Mucosa of descending colon (tissue), 3 donors: Measurements from ENCODE around the gene SC5D. TPM values are rescaled to one million over a fixed set of nuclear protein-coding genes. Genes with fewer than 3 reads are reported as not detected.

ENCODE experiments used
- ATAC-seq: fragments of 200-7000 bp; cut with Tn5 transposase; one replicate; pipeline ENCODE4 v1.9.1; 2020; ENCODE audit warnings: mild to moderate bottlenecking, moderate library complexity
- DNase-seq, 3 donors: peaks; one replicate each; pipeline ENCODE4 v3.0.0-alpha.2; 2020
- H3K36me3 ChIP-seq: fragments of 200-600 bp; one replicate; pipeline ENCODE4 v1.8.0; 2021; ENCODE audit warnings: low read depth, mild to moderate bottlenecking
- H3K4me1 ChIP-seq: fragments of 200-600 bp; one replicate; pipeline ENCODE4 v1.8.0; 2021; ENCODE audit warnings: low read depth, mild to moderate bottlenecking
- H3K4me3 ChIP-seq: fragments of 200-600 bp; one replicate; pipeline ENCODE4 v1.8.0; 2021; ENCODE audit warnings: mild to moderate bottlenecking
- H3K9me3 ChIP-seq: fragments of 200-600 bp; one replicate; pipeline ENCODE4 v1.8.0; 2021; ENCODE audit warnings: mild to moderate bottlenecking
- intact Hi-C, 2 donors: fragments of 100-400 bp; cut with DNase I in 1 of 2; cut with micrococcal nuclease in 1 of 2; formaldehyde crosslinking; loops; one replicate each; pipeline versions ENCODE4 v1.11.0 to v1.11.1; 2022; cut with DNase I, micrococcal nuclease
- total RNA-seq, 3 donors: library from RNA; stranded (reverse); fragmentation: NEBNext Ultra II Directional in 2 of 3; extraction: Animal tissue kit (Norgen Biotek cat#: 25700) in 2 of 3; gene quantifications; one replicate each; pipeline versions ENCODE4 v1.2.1 to v1.2.4, GENCODE V29; 2021 to 2023
- TF ChIP-seq, protein P1 (sequence below): fragments of 200-600 bp; IDR thresholded peaks from one replicate; pipeline ENCODE4 v1.8.0; 2022; ENCODE audit warnings: antibody characterized with exemption, mild to moderate bottlenecking
- donor health status: DM: no; HTN: no; CAD: no; lungs with moderate emphysema.
- donor health status: DM: no; HTN: no; CAD: no.
- donor health status: DM: no; HTN: yes; CAD: no.

Gene SC5D
- total RNA-seq, 3 donors from 2014 or later: 37.6 to 45.9 (median 43.1) TPM

- H3K36me3 ChIP-seq: no peaks in the 10 kb centered on the region
- TF ChIP-seq, protein P1, sequence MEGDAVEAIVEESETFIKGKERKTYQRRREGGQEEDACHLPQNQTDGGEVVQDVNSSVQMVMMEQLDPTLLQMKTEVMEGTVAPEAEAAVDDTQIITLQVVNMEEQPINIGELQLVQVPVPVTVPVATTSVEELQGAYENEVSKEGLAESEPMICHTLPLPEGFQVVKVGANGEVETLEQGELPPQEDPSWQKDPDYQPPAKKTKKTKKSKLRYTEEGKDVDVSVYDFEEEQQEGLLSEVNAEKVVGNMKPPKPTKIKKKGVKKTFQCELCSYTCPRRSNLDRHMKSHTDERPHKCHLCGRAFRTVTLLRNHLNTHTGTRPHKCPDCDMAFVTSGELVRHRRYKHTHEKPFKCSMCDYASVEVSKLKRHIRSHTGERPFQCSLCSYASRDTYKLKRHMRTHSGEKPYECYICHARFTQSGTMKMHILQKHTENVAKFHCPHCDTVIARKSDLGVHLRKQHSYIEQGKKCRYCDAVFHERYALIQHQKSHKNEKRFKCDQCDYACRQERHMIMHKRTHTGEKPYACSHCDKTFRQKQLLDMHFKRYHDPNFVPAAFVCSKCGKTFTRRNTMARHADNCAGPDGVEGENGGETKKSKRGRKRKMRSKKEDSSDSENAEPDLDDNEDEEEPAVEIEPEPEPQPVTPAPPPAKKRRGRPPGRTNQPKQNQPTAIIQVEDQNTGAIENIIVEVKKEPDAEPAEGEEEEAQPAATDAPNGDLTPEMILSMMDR: no peak
- intact Hi-C loops: no loop called here
- no peak for DNase-seq
- no peak overlapping the region for H3K4me3 ChIP-seq
- ATAC-seq: no peak
- no peaks in the 10 kb centered on the region for H3K9me3 ChIP-seq
- no peaks in the 10 kb centered on the region for H3K4me1 ChIP-seq
Measured at GRCh38 chr11:121291319-121291718, 1.3 kb upstream of the SC5D start.

- intact Hi-C loops: no loop called here
- ATAC-seq (peak; percentile 28), DNase-seq (no peak)
- H3K9me3 ChIP-seq: no peaks in the 10 kb centered on the region
- TF ChIP-seq, protein P1: no peak
- no peaks in the 10 kb centered on the region for H3K4me1 ChIP-seq
- H3K36me3 ChIP-seq: no peaks in the 10 kb centered on the region
- H3K4me3 ChIP-seq: peak overlapping the region; percentile 44
Measured at GRCh38 chr11:121291896-121292494, 576 bp upstream of the SC5D start.

DNA sequence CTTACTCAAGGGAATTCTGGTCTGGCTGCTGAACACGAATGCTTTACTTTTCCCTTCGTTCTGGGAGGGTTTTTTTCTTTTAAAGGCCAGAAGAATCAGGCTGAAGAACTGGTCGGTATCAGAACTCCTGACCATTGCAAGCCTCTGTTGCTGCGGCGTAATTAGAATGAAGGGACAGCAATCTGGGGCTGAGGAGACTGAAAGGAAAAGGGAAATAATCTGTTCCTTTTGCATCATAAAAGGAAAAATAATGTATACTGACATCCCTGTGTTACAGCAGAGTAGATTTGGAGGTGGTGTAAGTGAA lies 670 bp downstream of the SC5D start:
- peak; percentile 1 for ATAC-seq
- Histone ChIP-seq H3K9me3 (no peaks in the 10 kb centered on the region), H3K36me3 (no peaks in the 10 kb centered on the region), H3K4me1 (no peaks in the 10 kb centered on the region), H3K4me3 (peak overlapping the region; percentile 44)
- intact Hi-C loops: no loop called here
- TF ChIP-seq, protein P1: no peak
- DNase-seq: no peak

DNA sequence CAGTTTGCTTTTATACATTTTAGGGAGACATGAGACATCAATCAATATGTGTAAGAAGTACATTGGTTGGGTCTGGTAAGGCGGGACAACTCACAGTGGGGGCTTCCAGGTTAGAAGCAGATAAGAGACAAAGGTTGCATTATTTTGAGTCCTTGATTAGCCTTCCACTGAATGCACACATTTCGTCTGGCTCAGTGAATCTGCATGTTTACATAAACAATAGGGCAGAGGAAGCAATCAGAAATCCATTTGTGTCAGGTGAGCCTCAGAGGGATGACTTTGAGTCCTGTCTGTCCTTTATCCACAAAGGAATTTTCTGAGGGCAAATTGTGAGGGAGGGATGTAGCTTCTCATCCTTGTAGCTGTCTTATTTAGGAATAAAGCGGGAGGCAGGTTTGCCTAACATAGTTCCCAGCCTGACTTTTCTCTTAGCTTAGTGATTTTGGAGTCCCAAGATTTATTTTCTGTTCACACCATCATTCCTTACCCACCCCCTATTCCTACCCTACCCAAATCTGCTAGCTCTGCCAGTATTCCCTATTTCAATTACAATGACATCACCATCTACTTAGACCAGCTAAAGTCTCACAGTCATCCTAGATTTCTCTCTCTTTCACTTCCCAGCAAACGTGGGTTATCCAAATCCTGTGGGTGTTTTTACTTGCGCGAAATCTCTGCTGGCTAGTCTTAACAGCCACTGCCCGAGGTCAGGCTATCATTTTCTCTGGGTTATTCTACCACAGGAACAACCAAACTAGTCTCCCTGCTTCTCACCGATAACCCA lies 2.9 kb downstream of the SC5D start:
- H3K36me3 ChIP-seq: no peaks in the 10 kb centered on the region
- no peaks in the 10 kb centered on the region for H3K9me3 ChIP-seq
- H3K4me1 ChIP-seq: no peaks in the 10 kb centered on the region
- no peak for DNase-seq
- ATAC-seq: no peak
- H3K4me3 ChIP-seq: no peak overlapping the region
- intact Hi-C loops: no loop called here
- TF ChIP-seq, protein P1: no peak

- TF ChIP-seq, protein P1: no peak
- intact Hi-C loops: no loop called here
- DNase-seq (no peak), ATAC-seq (no peak)
- no peak overlapping the region for H3K4me3 ChIP-seq
- no peaks in the 10 kb centered on the region for H3K36me3 ChIP-seq
- no peaks in the 10 kb centered on the region for H3K9me3 ChIP-seq
- H3K4me1 ChIP-seq: no peaks in the 10 kb centered on the region
Measured at GRCh38 chr11:121297872-121298271, 5.3 kb downstream of the SC5D start.
